AG09309 (cell line): ENCODE measurements around the gene ADIPOR2.
"Not testable (repeated sequence)": the region's sequence is repeated elsewhere in the genome, so short reads cannot be mapped to it uniquely, and the experiment has no call there.

Source experiments
- DNase-seq: peaks from one replicate; pipeline ENCODE4 v3.0.0-alpha.2; 2010; ENCODE audit warnings: low read depth
- H3K4me3 ChIP-seq: 2 replicates; pipeline ENCODE4 v1.5.1; 2011; ENCODE audit warnings: mild to moderate bottlenecking, low read depth, low read length, moderate library complexity; ENCODE audit not compliant: control insufficient read depth
- CTCF ChIP-seq: IDR thresholded peaks from 2 replicates; pipeline ENCODE4 v1.5.1; 2011; ENCODE audit warnings: mild to moderate bottlenecking, low read depth, low read length, inconsistent platforms; ENCODE audit not compliant: insufficient read depth, control insufficient read depth; ENCODE audit errors: missing control alignments

Gene ADIPOR2

GRCh38 chr12:1726753-1727152 lies 35.9 kb downstream of the ADIPOR2 start:
- DNase-seq, result no peak
- no peak for TF ChIP-seq CTCF
- no peak overlapping the region for H3K4me3 ChIP-seq

GRCh38 chr12:1728824-1729223 lies 38.0 kb downstream of the ADIPOR2 start:
- TF ChIP-seq CTCF, result no peak

GRCh38 chr12:1731019-1731687 lies 40.3 kb downstream of the ADIPOR2 start:
- no peak for TF ChIP-seq CTCF
- no peak for DNase-seq
- no peak overlapping the region for H3K4me3 ChIP-seq

More at GRCh38 chr12:1728824-1729223, 38.0 kb downstream of the ADIPOR2 start:
- DNase-seq, result no peak
- H3K4me3 ChIP-seq, result no peak overlapping the region

GRCh38 chr12:1731688-1732078 lies 40.8 kb downstream of the ADIPOR2 start:
- not testable (repeated sequence) for H3K4me3 ChIP-seq, DNase-seq

- no peak overlapping the region for H3K4me3 ChIP-seq
- no peak for DNase-seq
- no peak for TF ChIP-seq CTCF
Measured at GRCh38 chr12:1732914-1733313, 42.0 kb downstream of the ADIPOR2 start.

- H3K4me3 ChIP-seq, DNase-seq: not testable (repeated sequence)
Measured at GRCh38 chr12:1733712-1734111, 42.8 kb downstream of the ADIPOR2 start.

GRCh38 chr12:1737652-1738286 lies 46.9 kb downstream of the ADIPOR2 start:
- no peak overlapping the region for H3K4me3 ChIP-seq
- TF ChIP-seq CTCF, result no peak
- no peak for DNase-seq

GRCh38 chr12:1738446-1738845 lies 47.6 kb downstream of the ADIPOR2 start:
- no peak overlapping the region for H3K4me3 ChIP-seq
- no peak for DNase-seq
- TF ChIP-seq CTCF, result no peak
